Measurements from ENCODE around the gene NOTCH3.

The NOTCH3 gene

DNA sequence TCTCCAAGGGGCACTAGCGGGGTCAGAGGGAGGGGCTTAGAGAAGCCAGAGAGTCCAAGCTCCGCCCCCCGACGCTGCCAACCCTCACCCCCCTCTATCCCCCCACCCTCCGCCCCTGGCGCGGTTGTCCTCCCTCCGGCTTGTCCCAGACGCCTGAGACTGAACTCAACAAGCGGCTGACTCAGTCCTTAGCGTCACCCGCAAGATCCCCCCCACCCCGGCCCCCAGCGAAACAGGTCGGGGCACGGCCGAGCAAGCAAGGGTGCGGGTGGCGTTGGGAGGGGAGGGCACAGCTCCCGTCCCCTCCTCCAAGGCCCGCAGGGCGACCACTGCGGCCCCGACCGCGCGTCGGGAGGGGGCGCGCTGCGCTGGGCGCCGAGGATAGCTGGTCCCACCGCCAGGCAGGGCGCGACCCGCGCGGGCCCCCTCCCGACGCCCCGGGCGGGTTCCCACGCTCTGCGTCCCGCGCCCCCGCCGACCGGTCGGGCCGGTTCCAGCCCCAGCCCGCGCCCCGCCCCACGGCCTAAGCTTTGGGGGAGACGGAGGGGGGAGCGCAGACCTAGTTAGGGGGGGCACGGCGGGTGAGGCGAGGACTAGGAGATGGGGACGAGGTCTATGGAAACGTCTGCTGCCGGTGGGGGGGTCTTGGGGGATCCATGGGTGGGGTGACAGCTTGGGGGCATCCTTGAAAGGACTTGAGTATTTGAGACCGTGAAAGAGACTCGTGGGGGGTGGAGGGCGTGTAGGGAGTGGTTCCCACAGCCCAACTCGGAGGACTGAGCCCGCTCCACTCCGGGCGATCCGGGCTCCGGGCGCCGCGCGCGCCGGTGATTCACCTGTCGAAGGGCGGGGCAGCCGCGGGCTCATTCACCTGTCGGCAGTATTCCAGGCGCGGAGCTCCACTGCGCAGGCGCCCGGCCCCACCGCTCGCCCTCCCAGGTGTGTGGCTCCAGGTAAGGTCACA lies 5.1 kb downstream of the NOTCH3 start:
- Histone ChIP-seq H3K4ac (ENCODE audit: low read length) (no peak overlapping the region), H2BK15ac (ENCODE audit: low read length) (peak overlapping the region; percentile 37), H3K79me1 (ENCODE audit: low read depth, low read length) (peaks cover 38% of the 10 kb centered on the region), H3K27me3 (ENCODE audit: control insufficient read depth in 3 of 3, insufficient read depth in 3 of 3, low read depth in 1 of 3, low read length in 3 of 3) (no peaks in the 10 kb centered on the region), H2AFZ (ENCODE audit: low read length) (no peak overlapping the region), H3K4me1 (ENCODE audit: control insufficient read depth in 2 of 2, insufficient read depth in 1 of 2, low read depth in 1 of 2, low read length in 2 of 2) (peaks cover 9 to 15% of the 10 kb centered on the region in 2 donors), H2BK12ac (ENCODE audit: low read length) (no peak overlapping the region), H3K9me3 (replicated peaks in 1 of 2; ENCODE audit: control insufficient read depth in 2 of 2, insufficient read depth in 1 of 2, low read depth in 1 of 2, low read length in 2 of 2) (peaks cover 0 to 5% of the 10 kb centered on the region in 2 donors), H3K23ac (ENCODE audit: low read depth, low read length, poor library complexity) (peak overlapping the region; percentile 20), H2BK5ac (ENCODE audit: low read length) (peak overlapping the region; percentile 39), H3K4me2 (ENCODE audit: insufficient read depth, low read length, poor library complexity, severe bottlenecking) (peak overlapping the region; percentile 57), H2BK120ac (ENCODE audit: low read depth, low read length) (no peak overlapping the region), H4K91ac (ENCODE audit: low read depth, low read length, poor library complexity) (no peak overlapping the region), H3K9ac (ENCODE audit: low read depth, low read length, poor library complexity) (peak overlapping the region; percentile 70), H3K4me3 (ENCODE audit: low read length in 2 of 2) (peak overlapping the region in 1 of 2 donors; percentile 76), H3K14ac (ENCODE audit: low read length) (no peak overlapping the region), H4K8ac (ENCODE audit: low read depth, low read length) (no peak overlapping the region), H2AK5ac (ENCODE audit: low read depth, low read length) (no peak overlapping the region), H3K36me3 (replicated peaks in 1 of 2; ENCODE audit: control insufficient read depth in 2 of 2, insufficient read depth in 2 of 2, low read length in 2 of 2) (peaks cover 44 to 73% of the 10 kb centered on the region in 2 donors), H3K18ac (ENCODE audit: low read length) (peak overlapping the region; percentile 87), H3K27ac (replicated peaks; ENCODE audit: low read length) (no peak overlapping the region)
- WGBS, 2 donors (ENCODE audit: extremely low coverage in 2 of 2, insufficient read length in 2 of 2, insufficient replicate concordance in 1 of 2): no CpG with 5 or more reads among the region's 91 CpGs
- DNase-seq (ENCODE audit: low spot score): peak; percentile 78

DNA sequence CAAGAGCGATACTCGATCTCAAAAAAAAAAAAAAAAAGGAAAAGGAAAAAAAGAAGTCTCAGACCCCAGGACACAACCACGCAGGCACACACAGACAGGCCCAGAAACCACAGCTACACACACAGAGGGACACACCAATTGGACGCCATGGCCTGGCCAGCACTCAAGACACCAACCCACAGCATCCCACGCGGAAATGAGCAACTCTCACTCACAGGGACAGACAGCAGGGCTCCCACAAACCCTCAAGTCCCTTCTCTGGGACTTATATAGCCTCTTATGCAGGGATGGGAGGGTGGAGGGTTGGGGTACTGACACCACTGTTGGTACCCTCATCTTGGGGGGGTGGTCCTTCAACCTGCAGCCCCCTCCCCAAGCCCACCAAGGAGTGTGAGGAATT lies 5.9 kb downstream of the NOTCH3 start:
- Histone ChIP-seq H3K4me2 (ENCODE audit: insufficient read depth, low read length, poor library complexity, severe bottlenecking) (peak overlapping the region; percentile 57), H4K8ac (ENCODE audit: low read depth, low read length) (no peak overlapping the region), H3K18ac (ENCODE audit: low read length) (peak overlapping the region; percentile 90), H3K36me3 (replicated peaks in 1 of 2; ENCODE audit: control insufficient read depth in 2 of 2, insufficient read depth in 2 of 2, low read length in 2 of 2) (peaks cover 50 to 80% of the 10 kb centered on the region in 2 donors), H3K9me3 (replicated peaks in 1 of 2; ENCODE audit: control insufficient read depth in 2 of 2, insufficient read depth in 1 of 2, low read depth in 1 of 2, low read length in 2 of 2) (peaks cover 0 to 5% of the 10 kb centered on the region in 2 donors), H3K9ac (ENCODE audit: low read depth, low read length, poor library complexity) (peak overlapping the region; percentile 44), H3K14ac (ENCODE audit: low read length) (peak overlapping the region; percentile 71), H2AFZ (ENCODE audit: low read length) (no peak overlapping the region), H2BK12ac (ENCODE audit: low read length) (no peak overlapping the region), H2BK5ac (ENCODE audit: low read length) (peak overlapping the region; percentile 39), H3K27ac (replicated peaks; ENCODE audit: low read length) (no peak overlapping the region), H4K91ac (ENCODE audit: low read depth, low read length, poor library complexity) (no peak overlapping the region), H2BK15ac (ENCODE audit: low read length) (no peak overlapping the region), H3K23ac (ENCODE audit: low read depth, low read length, poor library complexity) (peak overlapping the region; percentile 73), H3K4ac (ENCODE audit: low read length) (peak overlapping the region; percentile 66), H2AK5ac (ENCODE audit: low read depth, low read length) (peak overlapping the region; percentile 98), H3K4me1 (ENCODE audit: control insufficient read depth in 2 of 2, insufficient read depth in 1 of 2, low read depth in 1 of 2, low read length in 2 of 2) (peaks cover 9 to 15% of the 10 kb centered on the region in 2 donors), H3K79me1 (ENCODE audit: low read depth, low read length) (peaks cover 38% of the 10 kb centered on the region), H2BK120ac (ENCODE audit: low read depth, low read length) (no peak overlapping the region), H3K27me3 (ENCODE audit: control insufficient read depth in 3 of 3, insufficient read depth in 3 of 3, low read depth in 1 of 3, low read length in 3 of 3) (no peaks in the 10 kb centered on the region), H3K4me3 (ENCODE audit: low read length in 2 of 2) (peak overlapping the region in 1 of 2 donors; percentile 3)
- no peak for DNase-seq (ENCODE audit: low spot score)
- WGBS, 2 donors (ENCODE audit: extremely low coverage in 2 of 2, insufficient read length in 2 of 2, insufficient replicate concordance in 1 of 2): no CpG with 5 or more reads among the region's 6 CpGs

DNA sequence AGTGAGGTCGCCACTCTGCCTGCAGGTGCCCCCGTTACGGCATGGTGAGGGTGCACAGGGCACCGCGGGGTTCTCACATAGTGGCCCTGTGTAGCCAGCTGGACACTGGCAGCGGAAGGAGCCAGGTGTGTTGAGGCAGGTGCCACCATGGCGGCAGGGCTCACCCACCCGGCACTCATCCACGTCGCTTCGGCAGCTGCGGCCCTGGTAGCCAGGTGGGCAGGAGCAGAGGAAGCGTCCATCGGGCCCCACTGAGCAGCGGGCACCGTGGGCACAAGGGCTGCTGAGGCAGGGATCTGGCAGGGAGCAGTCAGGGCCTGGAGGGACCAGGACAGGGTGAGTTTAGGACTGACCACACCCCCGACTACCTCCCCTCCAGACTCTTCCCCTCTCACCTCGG lies 8.8 kb downstream of the NOTCH3 start:
- H3K79me1 ChIP-seq (ENCODE audit: low read depth, low read length): peaks cover 36% of the 10 kb centered on the region
- peak overlapping the region; percentile 84 for H3K4ac ChIP-seq (ENCODE audit: low read length)
- WGBS, 2 donors (ENCODE audit: extremely low coverage in 2 of 2, insufficient read length in 2 of 2, insufficient replicate concordance in 1 of 2): no CpG with 5 or more reads among the region's 18 CpGs
- peak overlapping the region; percentile 69 for H2BK15ac ChIP-seq (ENCODE audit: low read length)
- no peak overlapping the region for H3K18ac ChIP-seq (ENCODE audit: low read length)
- no peak overlapping the region for H3K14ac ChIP-seq (ENCODE audit: low read length)
- H2BK120ac ChIP-seq (ENCODE audit: low read depth, low read length): no peak overlapping the region
- H3K4me3 ChIP-seq (ENCODE audit: low read length in 2 of 2): peak overlapping the region in 1 of 2 donors; percentile 38
- H3K9me3 ChIP-seq (replicated peaks in 1 of 2; ENCODE audit: control insufficient read depth in 2 of 2, insufficient read depth in 1 of 2, low read depth in 1 of 2, low read length in 2 of 2): peaks cover 0 to 1% of the 10 kb centered on the region in 2 donors
- no peak overlapping the region for H3K4me2 ChIP-seq (ENCODE audit: insufficient read depth, low read length, poor library complexity, severe bottlenecking)
- no peak overlapping the region for H2AK5ac ChIP-seq (ENCODE audit: low read depth, low read length)
- H3K9ac ChIP-seq (ENCODE audit: low read depth, low read length, poor library complexity): peak overlapping the region; percentile 21
- no peak overlapping the region for H4K91ac ChIP-seq (ENCODE audit: low read depth, low read length, poor library complexity)
- H3K23ac ChIP-seq (ENCODE audit: low read depth, low read length, poor library complexity): peak overlapping the region; percentile 91
- no peak overlapping the region for H2AFZ ChIP-seq (ENCODE audit: low read length)
- H3K27ac ChIP-seq (replicated peaks; ENCODE audit: low read length): no peak overlapping the region
- peaks cover 59 to 85% of the 10 kb centered on the region in 2 donors for H3K36me3 ChIP-seq (replicated peaks in 1 of 2; ENCODE audit: control insufficient read depth in 2 of 2, insufficient read depth in 2 of 2, low read length in 2 of 2)
- H4K8ac ChIP-seq (ENCODE audit: low read depth, low read length): no peak overlapping the region
- no peaks in the 10 kb centered on the region for H3K27me3 ChIP-seq (ENCODE audit: control insufficient read depth in 3 of 3, insufficient read depth in 3 of 3, low read depth in 1 of 3, low read length in 3 of 3)
- H2BK12ac ChIP-seq (ENCODE audit: low read length): no peak overlapping the region
- no peak for DNase-seq (ENCODE audit: low spot score)
- peak overlapping the region; percentile 5 for H2BK5ac ChIP-seq (ENCODE audit: low read length)
- H3K4me1 ChIP-seq (ENCODE audit: control insufficient read depth in 2 of 2, insufficient read depth in 1 of 2, low read depth in 1 of 2, low read length in 2 of 2): peaks cover 5% of the 10 kb centered on the region in 2 donors

DNA sequence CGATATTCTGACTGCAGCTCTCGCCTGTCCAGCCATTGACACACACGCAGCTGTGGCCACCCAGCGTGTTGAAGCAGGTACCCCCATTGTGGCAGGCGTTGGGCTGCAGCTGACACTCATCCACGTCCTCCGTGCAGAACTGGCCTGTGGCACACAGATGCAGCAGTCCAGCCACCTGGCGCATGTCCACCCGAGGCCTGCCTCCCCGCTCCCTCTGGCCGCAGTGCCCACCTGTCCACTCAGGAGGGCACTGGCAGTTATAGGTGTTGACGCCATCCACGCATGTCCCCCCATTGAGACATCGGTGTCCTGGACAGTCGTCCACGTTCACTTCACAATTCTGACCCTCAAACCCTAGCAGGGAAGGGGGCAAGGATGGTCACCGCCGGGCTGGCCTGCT lies 9.3 kb downstream of the NOTCH3 start:
- no peak overlapping the region for H3K27ac ChIP-seq (replicated peaks; ENCODE audit: low read length)
- H3K36me3 ChIP-seq (replicated peaks in 1 of 2; ENCODE audit: control insufficient read depth in 2 of 2, insufficient read depth in 2 of 2, low read length in 2 of 2): peaks cover 59 to 85% of the 10 kb centered on the region in 2 donors
- peak overlapping the region; percentile 5 for H2BK5ac ChIP-seq (ENCODE audit: low read length)
- peak overlapping the region; percentile 9 for H3K9ac ChIP-seq (ENCODE audit: low read depth, low read length, poor library complexity)
- H3K18ac ChIP-seq (ENCODE audit: low read length): peak overlapping the region; percentile 19
- H2BK120ac ChIP-seq (ENCODE audit: low read depth, low read length): peak overlapping the region; percentile 16
- H3K9me3 ChIP-seq (replicated peaks in 1 of 2; ENCODE audit: control insufficient read depth in 2 of 2, insufficient read depth in 1 of 2, low read depth in 1 of 2, low read length in 2 of 2): peaks cover 0 to 4% of the 10 kb centered on the region in 2 donors
- H2BK12ac ChIP-seq (ENCODE audit: low read length): no peak overlapping the region
- peaks cover 5% of the 10 kb centered on the region in 2 donors for H3K4me1 ChIP-seq (ENCODE audit: control insufficient read depth in 2 of 2, insufficient read depth in 1 of 2, low read depth in 1 of 2, low read length in 2 of 2)
- H3K23ac ChIP-seq (ENCODE audit: low read depth, low read length, poor library complexity): peak overlapping the region; percentile 91
- H4K8ac ChIP-seq (ENCODE audit: low read depth, low read length): no peak overlapping the region
- H3K4me3 ChIP-seq (ENCODE audit: low read length in 2 of 2): peak overlapping the region in 1 of 2 donors; percentile 38
- DNase-seq (ENCODE audit: low spot score): no peak
- no peak overlapping the region for H4K91ac ChIP-seq (ENCODE audit: low read depth, low read length, poor library complexity)
- H2AFZ ChIP-seq (ENCODE audit: low read length): no peak overlapping the region
- H3K27me3 ChIP-seq (ENCODE audit: control insufficient read depth in 3 of 3, insufficient read depth in 3 of 3, low read depth in 1 of 3, low read length in 3 of 3): no peaks in the 10 kb centered on the region
- no peak overlapping the region for H3K4me2 ChIP-seq (ENCODE audit: insufficient read depth, low read length, poor library complexity, severe bottlenecking)
- WGBS, 2 donors (ENCODE audit: extremely low coverage in 2 of 2, insufficient read length in 2 of 2, insufficient replicate concordance in 1 of 2): no CpG with 5 or more reads among the region's 18 CpGs
- H2AK5ac ChIP-seq (ENCODE audit: low read depth, low read length): no peak overlapping the region
- no peak overlapping the region for H3K14ac ChIP-seq (ENCODE audit: low read length)
- H3K79me1 ChIP-seq (ENCODE audit: low read depth, low read length): peaks cover 34% of the 10 kb centered on the region
- no peak overlapping the region for H3K4ac ChIP-seq (ENCODE audit: low read length)
- H2BK15ac ChIP-seq (ENCODE audit: low read length): peak overlapping the region; percentile 69
